CD4-positive, alpha-beta T cell (primary cell): Measurements from ENCODE around the gene PPM1F. TPM values are rescaled to one million over a fixed set of nuclear protein-coding genes. Genes with fewer than 3 reads are reported as not detected.
"Not testable (repeated sequence)": the region's sequence is repeated elsewhere in the genome, so short reads cannot be mapped to it uniquely, and the experiment has no call there.

ENCODE experiments used
- ATAC-seq: fragments of 200-7000 bp; cut with Tn5 transposase; one replicate; pipeline ENCODE4 v1.10.0; 2022; ENCODE audit warnings: mild to moderate bottlenecking; ENCODE audit not compliant: poor library complexity
- CTCF ChIA-PET: fragments of 350-600 bp; sonication (Branson Sonifier 250); formaldehyde crosslinking; loops from one replicate; lab custom pipeline; 2021; ENCODE audit warnings: antibody characterized with exemption, inconsistent platforms; lab: Charles Lee
- POLR2A ChIA-PET: fragments of 350-600 bp; sonication (Branson Sonifier 250); formaldehyde crosslinking; loops from one replicate; lab custom pipeline; 2021; ENCODE audit warnings: antibody characterized with exemption, inconsistent platforms; lab: Charles Lee
- DNase-seq, 14 experiments: peaks; one replicate each; pipeline ENCODE4 v3.0.0-alpha.2; 2013 to 2020; ENCODE audit warnings: mixed read lengths in 2 of 14
- H3K27ac ChIP-seq, 2 donors: one replicate each; pipeline versions ENCODE4 v1.5.1 to v1.7.0; 2013; ENCODE audit warnings: low read length in 2 of 2, low read depth in 1 of 2, mild to moderate bottlenecking in 1 of 2
- H3K27me3 ChIP-seq, 2 experiments: 1 replicate in 1 of 2; 2 replicates in 1 of 2; pipeline versions ENCODE4 v1.6.1 to v1.7.0; 2013; ENCODE audit warnings: low read length in 2 of 2, control low read depth in 1 of 2, mild to moderate bottlenecking in 1 of 2, moderate library complexity in 1 of 2; ENCODE audit not compliant: insufficient read depth in 2 of 2, control insufficient read depth in 1 of 2
- H3K36me3 ChIP-seq: one replicate; pipeline ENCODE4 v1.6.1; 2013; ENCODE audit warnings: low read length, control low read depth; ENCODE audit not compliant: insufficient read depth
- H3K4me1 ChIP-seq: one replicate; pipeline ENCODE4 v1.6.1; 2013; ENCODE audit warnings: low read length, control low read depth; ENCODE audit not compliant: insufficient read depth
- H3K4me3 ChIP-seq: one replicate; pipeline ENCODE4 v1.5.1; 2013; ENCODE audit warnings: mild to moderate bottlenecking, low read length, moderate library complexity
- H3K9me3 ChIP-seq, 2 experiments: 1 replicate in 1 of 2; 2 replicates in 1 of 2; pipeline versions ENCODE4 v1.6.1 to v1.7.0; 2013; ENCODE audit warnings: low read length in 2 of 2, mild to moderate bottlenecking in 2 of 2, control low read depth in 1 of 2, moderate library complexity in 1 of 2; ENCODE audit not compliant: control insufficient read depth in 1 of 2, insufficient read depth in 1 of 2
- H3K27ac Mint-ChIP-seq: one replicate; pipeline ENCODE4 v1.8.0; 2020; ENCODE audit warnings: mixed read lengths
- H3K27me3 Mint-ChIP-seq: one replicate; pipeline ENCODE4 v1.8.0; 2021; ENCODE audit warnings: mixed read lengths
- H3K36me3 Mint-ChIP-seq: one replicate; pipeline ENCODE4 v1.8.0; 2021; ENCODE audit warnings: low read depth, mixed read lengths
- H3K4me1 Mint-ChIP-seq: one replicate; pipeline ENCODE4 v1.8.0; 2021; ENCODE audit warnings: low read depth, mixed read lengths
- H3K4me3 Mint-ChIP-seq: one replicate; pipeline ENCODE4 v1.8.0; 2020; ENCODE audit warnings: mild to moderate bottlenecking, mixed read lengths
- H3K9me3 Mint-ChIP-seq: one replicate; pipeline ENCODE4 v1.8.0; 2020; ENCODE audit warnings: mixed read lengths
- intact Hi-C, 2 experiments: fragments of 100-400 bp; cut with DNase I in 1 of 2; cut with micrococcal nuclease in 1 of 2; formaldehyde crosslinking; loops; one replicate each; pipeline versions ENCODE4 v1.15.1 to v1.9.0; 2023 to 2025; cut with DNase I, micrococcal nuclease
- total RNA-seq, 174 experiments: library from RNA in 2 of 174; stranded (reverse) in 2 of 174; gene quantifications; one replicate each; pipeline ENCODE4 v1.2.3 and lab custom pipeline; 2021 to 2026
- TF ChIP-seq, protein P1 (sequence below): fragments of 200-600 bp; IDR thresholded peaks from one replicate; pipeline ENCODE4 v1.8.0; 2022; ENCODE audit warnings: antibody characterized with exemption, mild to moderate bottlenecking

Gene PPM1F
- total RNA-seq, 2 experiments from 2014 or later = 18.0 to 18.3 TPM

DNA sequence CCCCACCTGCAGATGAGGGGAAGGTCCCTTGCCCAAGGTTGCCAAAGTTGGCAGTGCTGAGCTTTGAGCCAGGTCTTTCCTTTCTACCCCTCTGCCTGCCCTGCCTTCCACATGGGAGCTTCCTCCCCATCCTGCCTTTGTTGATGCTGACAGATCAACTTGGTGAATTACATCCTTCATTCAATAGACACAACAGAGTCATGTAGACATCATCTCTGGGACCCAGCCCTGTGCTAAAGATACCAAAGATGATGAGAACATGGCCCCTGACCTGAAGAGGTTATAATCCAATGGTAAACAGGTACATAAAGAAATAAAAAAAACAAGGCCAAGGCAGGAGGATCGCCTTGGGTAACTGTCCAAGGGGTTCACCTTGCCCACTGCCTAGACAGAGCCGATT lies 42.8 kb downstream of the PPM1F start:
- Histone ChIP-seq H3K9me3 (no peaks in the 10 kb centered on the region), H3K27me3 (no peaks in the 10 kb centered on the region), H3K4me1 (no peaks in the 10 kb centered on the region), H3K36me3 (no peaks in the 10 kb centered on the region), H3K27ac (no peak overlapping the region), H3K4me3 (no peak overlapping the region)
- Mint-ChIP-seq H3K9me3 (no peaks in the 10 kb centered on the region), H3K4me1 (no peaks in the 10 kb centered on the region), H3K27ac (no peak overlapping the region), H3K36me3 (no peaks in the 10 kb centered on the region), H3K4me3 (no peak overlapping the region), H3K27me3 (no peaks in the 10 kb centered on the region)
- TF ChIP-seq, protein P1, sequence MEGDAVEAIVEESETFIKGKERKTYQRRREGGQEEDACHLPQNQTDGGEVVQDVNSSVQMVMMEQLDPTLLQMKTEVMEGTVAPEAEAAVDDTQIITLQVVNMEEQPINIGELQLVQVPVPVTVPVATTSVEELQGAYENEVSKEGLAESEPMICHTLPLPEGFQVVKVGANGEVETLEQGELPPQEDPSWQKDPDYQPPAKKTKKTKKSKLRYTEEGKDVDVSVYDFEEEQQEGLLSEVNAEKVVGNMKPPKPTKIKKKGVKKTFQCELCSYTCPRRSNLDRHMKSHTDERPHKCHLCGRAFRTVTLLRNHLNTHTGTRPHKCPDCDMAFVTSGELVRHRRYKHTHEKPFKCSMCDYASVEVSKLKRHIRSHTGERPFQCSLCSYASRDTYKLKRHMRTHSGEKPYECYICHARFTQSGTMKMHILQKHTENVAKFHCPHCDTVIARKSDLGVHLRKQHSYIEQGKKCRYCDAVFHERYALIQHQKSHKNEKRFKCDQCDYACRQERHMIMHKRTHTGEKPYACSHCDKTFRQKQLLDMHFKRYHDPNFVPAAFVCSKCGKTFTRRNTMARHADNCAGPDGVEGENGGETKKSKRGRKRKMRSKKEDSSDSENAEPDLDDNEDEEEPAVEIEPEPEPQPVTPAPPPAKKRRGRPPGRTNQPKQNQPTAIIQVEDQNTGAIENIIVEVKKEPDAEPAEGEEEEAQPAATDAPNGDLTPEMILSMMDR = no peak
- DNase-seq (no peak), ATAC-seq (no peak)
- intact Hi-C loops = no loop called here
- POLR2A ChIA-PET = no interaction called here
- CTCF ChIA-PET = no interaction called here

DNA sequence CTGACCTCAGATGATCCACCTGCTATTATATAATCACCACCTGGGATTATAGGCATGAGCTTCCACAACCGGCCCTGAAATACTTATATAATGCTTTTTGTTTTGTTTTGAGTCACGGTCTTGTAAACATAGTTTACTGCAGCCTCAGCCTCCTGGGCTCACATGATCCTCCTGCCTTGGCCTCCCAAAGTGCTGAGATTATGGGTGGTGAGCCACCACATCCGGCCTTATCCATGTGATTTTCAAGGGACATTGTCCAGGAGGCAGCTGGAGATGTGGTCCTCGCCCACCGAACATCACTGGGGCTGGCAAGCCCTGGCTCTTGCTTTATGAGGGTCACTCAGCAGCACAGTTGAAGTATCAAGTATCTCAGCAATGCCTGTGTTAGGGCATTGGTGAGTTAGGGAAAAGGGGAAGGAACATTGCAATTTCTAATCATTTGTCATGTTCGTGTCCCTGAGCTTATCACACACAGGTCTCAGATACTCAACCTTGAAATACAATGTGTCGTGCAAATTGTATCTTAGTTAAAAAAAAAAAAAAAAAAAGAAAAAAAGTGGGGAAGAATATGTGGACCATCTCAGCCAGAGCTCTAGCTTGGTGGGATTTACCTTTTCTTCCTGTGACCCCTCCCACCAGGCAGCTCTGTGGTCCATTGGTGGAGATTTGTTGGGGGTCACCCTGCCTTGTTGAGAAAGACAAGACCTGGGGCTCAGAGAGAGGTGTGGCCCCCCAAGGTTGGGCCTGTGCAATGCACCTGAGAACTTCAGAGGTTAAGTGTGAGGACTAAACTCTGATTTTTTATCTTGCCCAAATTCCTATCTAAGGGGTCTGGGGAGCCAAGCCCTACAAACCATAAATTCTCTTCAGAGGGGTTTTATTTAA lies 44.8 kb downstream of the PPM1F start:
- no peaks in the 10 kb centered on the region for H3K4me1 Mint-ChIP-seq
- no peaks in the 10 kb centered on the region for H3K4me1 ChIP-seq
- ChIA-PET POLR2A (no interaction called here), CTCF (interaction anchor here (1.4 kb wide), 1 partner anchor 10 kb away, joined by 3 read pairs; no protein-coding TSS in a partner anchor)
- no peaks in the 10 kb centered on the region for H3K9me3 ChIP-seq
- H3K4me3 ChIP-seq = no peak overlapping the region
- no peak overlapping the region for H3K27ac ChIP-seq
- H3K27me3 Mint-ChIP-seq = no peaks in the 10 kb centered on the region
- H3K27ac Mint-ChIP-seq = no peak overlapping the region
- DNase-seq (no peak), ATAC-seq (no peak)
- no peaks in the 10 kb centered on the region for H3K27me3 ChIP-seq
- no peaks in the 10 kb centered on the region for H3K36me3 ChIP-seq
- no peaks in the 10 kb centered on the region for H3K36me3 Mint-ChIP-seq
- TF ChIP-seq, protein P1 = no peak
- intact Hi-C loops = no loop called here
- H3K9me3 Mint-ChIP-seq = no peaks in the 10 kb centered on the region
- no peak overlapping the region for H3K4me3 Mint-ChIP-seq

DNA sequence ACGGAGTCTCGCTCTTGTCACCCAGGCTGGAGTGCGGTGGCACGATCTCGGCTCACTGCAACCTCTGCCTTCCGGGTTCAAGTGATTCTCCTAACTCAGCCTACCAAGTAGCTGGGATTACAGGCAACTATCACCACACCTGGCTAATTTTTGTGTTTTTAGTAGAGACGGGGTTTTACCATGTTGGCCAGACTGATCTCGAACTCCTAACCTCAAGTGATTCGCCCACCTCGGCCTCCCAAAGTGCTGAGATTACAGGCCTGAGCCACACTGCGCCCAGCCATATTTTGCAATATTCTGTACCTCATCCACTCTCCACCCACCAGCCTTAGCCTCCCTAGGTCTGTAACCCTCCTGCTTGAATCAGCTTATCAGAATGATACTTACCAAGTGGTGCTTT lies 47.4 kb downstream of the PPM1F start:
- CTCF ChIA-PET, H3K9me3 Mint-ChIP-seq, H3K27me3 ChIP-seq, H3K36me3 Mint-ChIP-seq, H3K27ac ChIP-seq, ATAC-seq, H3K4me3 ChIP-seq, intact Hi-C loops, H3K27ac Mint-ChIP-seq, H3K4me1 Mint-ChIP-seq, DNase-seq, POLR2A ChIA-PET, H3K27me3 Mint-ChIP-seq, H3K4me1 ChIP-seq, H3K9me3 ChIP-seq, H3K36me3 ChIP-seq, H3K4me3 Mint-ChIP-seq: not testable (repeated sequence)
